ENCODE results near the gene DLEC1. TPM values are rescaled to one million over a fixed set of nuclear protein-coding genes. Genes with fewer than 3 reads are reported as not detected.
"Not testable (repeated sequence)": the region's sequence is repeated elsewhere in the genome, so short reads cannot be mapped to it uniquely, and the experiment has no call there.

Gene DLEC1
- total and polyA plus RNA-seq, 2 experiments from 2014 or later, result 0.15 TPM; not detected in 1

DNA sequence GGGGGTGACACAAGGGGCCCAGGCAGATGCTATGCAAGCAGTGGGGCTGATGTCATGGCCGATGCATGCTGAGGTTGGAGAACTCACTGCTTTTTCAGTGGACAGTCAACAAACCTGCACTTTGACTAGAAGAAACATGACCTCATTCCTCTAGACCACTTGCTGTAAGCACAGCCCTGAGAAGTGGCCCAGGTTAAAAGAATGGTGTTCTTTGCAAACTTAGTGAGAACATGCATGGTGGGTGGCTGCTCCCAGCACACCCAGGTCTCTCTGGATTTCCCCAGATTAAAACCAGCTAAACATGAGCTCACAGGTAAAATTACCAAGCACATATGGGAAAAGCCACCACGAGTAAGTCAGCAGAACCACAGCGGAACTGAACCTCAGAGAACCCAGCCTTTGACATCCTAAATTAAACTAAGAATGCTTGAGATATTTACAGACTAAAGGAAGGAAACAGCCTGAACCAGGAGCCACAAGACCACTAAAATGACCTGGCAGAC is 15.5 kb downstream of the DLEC1 start:
- Histone ChIP-seq H3F3A (ENCODE audit: insufficient read depth) (no peaks in the 10 kb centered on the region), H2AFZ (no peak overlapping the region), H3K9me2 (ENCODE audit: insufficient read depth) (no peaks in the 10 kb centered on the region), H3K9me3 (ENCODE audit: low read depth) (no peaks in the 10 kb centered on the region), H3K27ac (no peak overlapping the region), H3K9ac (no peak overlapping the region), H3K4me1 (ENCODE audit: insufficient read depth) (no peaks in the 10 kb centered on the region), H3K36me3 (ENCODE audit: low read depth) (no peaks in the 10 kb centered on the region), H3K4me3 (no peak overlapping the region), H3K27me3 (replicated peaks; ENCODE audit: insufficient read depth) (0 out of 2 replicates have a peak, but pooled peaks cover 6% of the 10 kb centered on the region), H3K79me2 (ENCODE audit: insufficient read depth) (no peaks in the 10 kb centered on the region), H4K20me1 (ENCODE audit: insufficient read depth) (no peaks in the 10 kb centered on the region), H3K4me2 (ENCODE audit: unreplicated experiment) (no peak overlapping the region)
- WGBS, 2 experiments (ENCODE audit: low coverage in 1 of 2, low lambda C conversion rate in 2 of 2, missing lambda C conversion rate in 2 of 2), result 44 to 53% methylated on average over 3 of the region's 3 CpGs
- no peak for TF ChIP-seq EZH2phosphoT487 (IDR thresholded peaks at IDR 0.05; ENCODE audit: insufficient read depth, low read depth)
- TF ChIP-seq EZH2 (IDR thresholded peaks at IDR 0.05; ENCODE audit: insufficient read depth, poor library complexity, severe bottlenecking), result no peak
- in situ Hi-C loops (cut with MboI), result no loop called here
- DNase-seq, result peak; percentile 16

DNA sequence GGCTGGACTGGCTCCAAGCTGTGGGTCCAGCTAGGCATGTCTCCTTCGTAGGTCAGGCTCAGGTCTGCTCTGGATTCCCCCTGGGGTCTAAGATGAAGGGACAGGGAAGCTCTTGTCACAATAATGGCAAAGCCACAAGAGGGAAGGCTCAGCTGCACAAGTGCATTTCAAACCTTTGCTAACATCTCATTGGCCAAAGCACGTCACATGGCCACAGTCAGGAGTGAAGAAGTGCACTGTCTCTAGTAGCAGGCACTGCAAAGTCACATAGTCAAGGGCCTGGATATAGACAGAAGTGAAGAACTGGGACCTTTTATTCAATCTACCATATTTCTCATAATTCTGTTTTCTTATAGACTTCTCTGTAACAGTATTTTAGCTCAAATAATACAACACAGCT is 20.1 kb downstream of the DLEC1 start:
- H3K27me3 ChIP-seq (replicated peaks; ENCODE audit: insufficient read depth), result peaks cover 6% of the 10 kb centered on the region
- no peaks in the 10 kb centered on the region for H3K9me3 ChIP-seq (ENCODE audit: low read depth)
- H3K9ac ChIP-seq, result no peak overlapping the region
- H3K36me3 ChIP-seq (ENCODE audit: low read depth), result no peaks in the 10 kb centered on the region
- no peak overlapping the region for H3K27ac ChIP-seq
- no peaks in the 10 kb centered on the region for H3K79me2 ChIP-seq (ENCODE audit: insufficient read depth)
- no peak overlapping the region for H3K4me2 ChIP-seq (ENCODE audit: unreplicated experiment)
- H3K4me1 ChIP-seq (ENCODE audit: insufficient read depth), result no peaks in the 10 kb centered on the region
- TF ChIP-seq EZH2 (IDR thresholded peaks at IDR 0.05; ENCODE audit: insufficient read depth, poor library complexity, severe bottlenecking), result no peak
- H4K20me1 ChIP-seq (ENCODE audit: insufficient read depth), result no peaks in the 10 kb centered on the region
- no peak for DNase-seq
- no peaks in the 10 kb centered on the region for H3K9me2 ChIP-seq (ENCODE audit: insufficient read depth)
- no peak overlapping the region for H2AFZ ChIP-seq
- no peaks in the 10 kb centered on the region for H3F3A ChIP-seq (ENCODE audit: insufficient read depth)
- in situ Hi-C loops (cut with MboI), result no loop called here
- 37 to 38% methylated on average over 2 of the region's 2 CpGs for WGBS, 2 experiments (ENCODE audit: low coverage in 1 of 2, low lambda C conversion rate in 2 of 2, missing lambda C conversion rate in 2 of 2)
- no peak overlapping the region for H3K4me3 ChIP-seq

DNA sequence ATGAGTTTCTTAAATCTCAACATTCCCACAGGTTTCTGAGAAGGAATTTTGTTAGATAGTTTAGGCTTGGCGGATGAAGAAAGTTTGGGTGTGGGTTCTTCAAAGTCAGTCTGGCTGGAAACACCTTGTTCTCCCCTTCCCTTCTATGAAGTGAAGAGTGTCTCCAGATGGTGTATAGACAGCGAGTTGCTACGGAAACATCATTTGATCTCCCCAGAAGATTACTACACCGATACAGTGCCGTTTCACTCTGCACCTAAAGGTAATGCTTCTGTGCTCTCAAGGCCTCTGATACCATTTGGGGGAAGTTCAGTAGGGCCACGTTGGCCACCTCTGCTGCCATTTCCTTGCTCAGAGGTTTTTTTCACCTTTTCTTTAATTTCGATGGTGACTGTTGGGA is 20.6 kb downstream of the DLEC1 start:
- WGBS, 2 experiments (ENCODE audit: low coverage in 1 of 2, low lambda C conversion rate in 2 of 2, missing lambda C conversion rate in 2 of 2), result 29 to 35% methylated on average over 7 of the region's 7 CpGs
- Histone ChIP-seq H3K9ac (no peak overlapping the region), H3K4me2 (ENCODE audit: unreplicated experiment) (no peak overlapping the region), H3F3A (ENCODE audit: insufficient read depth) (no peaks in the 10 kb centered on the region), H3K36me3 (ENCODE audit: low read depth) (no peaks in the 10 kb centered on the region), H3K27ac (no peak overlapping the region), H3K9me3 (ENCODE audit: low read depth) (no peaks in the 10 kb centered on the region), H3K4me1 (ENCODE audit: insufficient read depth) (no peaks in the 10 kb centered on the region), H2AFZ (no peak overlapping the region), H3K9me2 (ENCODE audit: insufficient read depth) (no peaks in the 10 kb centered on the region), H3K27me3 (replicated peaks; ENCODE audit: insufficient read depth) (peaks cover 6% of the 10 kb centered on the region), H3K4me3 (no peak overlapping the region), H4K20me1 (ENCODE audit: insufficient read depth) (no peaks in the 10 kb centered on the region), H3K79me2 (ENCODE audit: insufficient read depth) (no peaks in the 10 kb centered on the region)
- DNase-seq, result no peak
- no peak for TF ChIP-seq EZH2phosphoT487 (IDR thresholded peaks at IDR 0.05; ENCODE audit: insufficient read depth, low read depth)
- TF ChIP-seq EZH2 (IDR thresholded peaks at IDR 0.05; ENCODE audit: insufficient read depth, poor library complexity, severe bottlenecking), result no peak
- in situ Hi-C loops (cut with MboI), result no loop called here

DNA sequence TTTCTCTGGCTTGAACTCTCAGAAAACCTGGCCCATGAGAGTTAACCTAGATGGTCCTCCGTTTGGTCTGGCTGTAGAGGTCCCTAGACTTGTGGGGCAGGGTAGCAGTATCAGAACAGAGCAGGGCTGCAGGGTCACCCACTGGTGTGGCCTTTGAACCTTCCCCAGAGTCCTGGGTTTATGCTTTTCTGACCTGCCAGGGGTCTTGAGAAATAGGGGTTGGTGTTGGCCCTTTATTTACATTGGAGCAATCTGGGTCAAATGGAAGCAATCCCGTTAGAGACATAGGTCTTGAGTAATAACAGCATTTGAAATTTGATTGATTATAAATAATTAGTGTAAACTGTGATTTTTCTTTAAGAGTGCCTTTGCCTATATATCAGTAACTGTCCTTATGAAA is 23.8 kb downstream of the DLEC1 start:
- Histone ChIP-seq H3F3A (ENCODE audit: insufficient read depth) (no peaks in the 10 kb centered on the region), H3K27me3 (replicated peaks; ENCODE audit: insufficient read depth) (peaks cover 10% of the 10 kb centered on the region), H3K9ac (no peak overlapping the region), H2AFZ (no peak overlapping the region), H3K4me2 (ENCODE audit: unreplicated experiment) (no peak overlapping the region), H4K20me1 (ENCODE audit: insufficient read depth) (no peaks in the 10 kb centered on the region), H3K27ac (no peak overlapping the region), H3K4me1 (ENCODE audit: insufficient read depth) (no peaks in the 10 kb centered on the region), H3K9me3 (ENCODE audit: low read depth) (no peaks in the 10 kb centered on the region), H3K4me3 (no peak overlapping the region), H3K9me2 (ENCODE audit: insufficient read depth) (no peaks in the 10 kb centered on the region), H3K79me2 (ENCODE audit: insufficient read depth) (no peaks in the 10 kb centered on the region), H3K36me3 (ENCODE audit: low read depth) (no peaks in the 10 kb centered on the region)
- WGBS, 2 experiments (ENCODE audit: low coverage in 1 of 2, low lambda C conversion rate in 2 of 2, missing lambda C conversion rate in 2 of 2), result 52 to 53% methylated on average over 2 of the region's 2 CpGs
- TF ChIP-seq EZH2 (IDR thresholded peaks at IDR 0.05; ENCODE audit: insufficient read depth, poor library complexity, severe bottlenecking) (no peak), EZH2phosphoT487 (IDR thresholded peaks at IDR 0.05; ENCODE audit: insufficient read depth, low read depth) (no peak)
- no peak for DNase-seq
- in situ Hi-C loops (cut with MboI), result no loop called here

DNA sequence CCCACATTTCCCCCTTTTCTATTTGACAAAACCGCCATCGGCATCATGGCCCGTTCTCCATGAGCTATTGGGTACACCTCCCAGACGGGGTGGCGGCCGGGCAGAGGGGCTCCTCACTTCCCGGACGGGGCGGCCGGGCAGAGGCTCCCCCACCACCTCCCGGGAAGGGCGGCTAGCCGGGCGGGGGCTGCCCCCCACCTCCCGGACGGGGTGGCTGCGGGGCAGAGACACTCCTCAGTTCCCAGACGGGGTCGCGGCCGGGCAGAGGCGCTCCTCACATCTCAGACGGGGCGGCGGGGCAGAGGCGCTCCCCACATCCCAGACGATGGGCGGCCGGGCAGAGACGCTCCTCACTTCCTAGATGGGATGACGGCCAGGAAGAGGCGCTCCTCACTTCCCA is 25.4 kb downstream of the DLEC1 start:
- H3K36me3 ChIP-seq (ENCODE audit: low read depth); H4K20me1 ChIP-seq (ENCODE audit: insufficient read depth); H3K79me2 ChIP-seq (ENCODE audit: insufficient read depth); H3F3A ChIP-seq (ENCODE audit: insufficient read depth); H3K4me1 ChIP-seq (ENCODE audit: insufficient read depth); H3K9ac ChIP-seq; H2AFZ ChIP-seq; H3K4me3 ChIP-seq; H3K27ac ChIP-seq; H3K9me2 ChIP-seq (ENCODE audit: insufficient read depth); H3K9me3 ChIP-seq (ENCODE audit: low read depth); in situ Hi-C loops (cut with MboI); H3K4me2 ChIP-seq (ENCODE audit: unreplicated experiment); H3K27me3 ChIP-seq (replicated peaks; ENCODE audit: insufficient read depth); DNase-seq: not testable (repeated sequence)
- 80 to 82% methylated on average over 8 to 32 of the region's 32 CpGs for WGBS, 2 experiments (ENCODE audit: low coverage in 1 of 2, low lambda C conversion rate in 2 of 2, missing lambda C conversion rate in 2 of 2)
